GM13977 (cell line): ENCODE data around the gene MTPN.

ENCODE experiments used
- DNase-seq: peaks from one replicate; pipeline ENCODE4 v3.0.0; 2012; ENCODE audit warnings: low spot score
- CTCF ChIP-seq: IDR thresholded peaks from 2 replicates; pipeline ENCODE4 v1.5.1; 2012; ENCODE audit warnings: mild to moderate bottlenecking, control low read depth; ENCODE audit not compliant: insufficient read depth; ENCODE audit errors: extremely low read depth, missing control alignments
- in situ Hi-C: fragments of 300-500 bp; cut with MboI; formaldehyde crosslinking; loops from one replicate; pipeline ENCODE4 v1.12.0; 2022; ENCODE audit warnings: low sequenced_read_pairs, low pct_unique_long_range_greater_than_20kb, mixed read lengths, inconsistent platforms; ENCODE audit not compliant: unreplicated experiment

The MTPN gene

GRCh38 chr7:135940077-135941075 is 36.8 kb downstream of the MTPN start:
- no peak for TF ChIP-seq CTCF
- in situ Hi-C loops, result no loop called here
- no peak for DNase-seq

- in situ Hi-C loops, result no loop called here
Measured at GRCh38 chr7:135939261-135939812, 37.8 kb downstream of the MTPN start.

GRCh38 chr7:135938563-135938962 is 38.6 kb downstream of the MTPN start:
- in situ Hi-C loops, result no loop called here
- TF ChIP-seq CTCF, result no peak
- peak; percentile 52 for DNase-seq

More at GRCh38 chr7:135939261-135939812, 37.8 kb downstream of the MTPN start:
- TF ChIP-seq CTCF, result no peak
- no peak for DNase-seq

GRCh38 chr7:135938086-135938485 is 39.1 kb downstream of the MTPN start:
- TF ChIP-seq CTCF, result no peak
- in situ Hi-C loops, result no loop called here
- no peak for DNase-seq

GRCh38 chr7:135936497-135937217 is 40.5 kb downstream of the MTPN start:
- DNase-seq, result no peak
- in situ Hi-C loops, result no loop called here
- no peak for TF ChIP-seq CTCF

- DNase-seq, result no peak
- TF ChIP-seq CTCF, result no peak
- in situ Hi-C loops, result no loop called here
Measured at GRCh38 chr7:135934651-135935050, 42.5 kb downstream of the MTPN start.
